Caki2 (cell line): ENCODE measurements around the gene GPR137. TPM values are rescaled to one million over a fixed set of nuclear protein-coding genes. Genes with fewer than 3 reads are reported as not detected.
"Not testable (repeated sequence)": the region's sequence is repeated elsewhere in the genome, so short reads cannot be mapped to it uniquely, and the experiment has no call there.

ENCODE experiments used
- DNase-seq: peaks from one replicate; pipeline ENCODE4 v3.0.0-alpha.2; 2015; ENCODE audit warnings: low read depth
- in situ Hi-C: cut with HindIII; loops from 2 replicates; pipeline ENCODE4 v1.10.0; 2016; ENCODE audit warnings: low sequenced_read_pairs, low pct_unique_long_range_greater_than_20kb, mixed read lengths
- total RNA-seq: library from RNA; depleted of rRNA; stranded (reverse); fragments of >200 nt; shearing (Covaris generic); gene quantifications from 2 replicates; pipeline ENCODE4 v1.2.3, GENCODE V29; 2014; ENCODE audit warnings: low replicate concordance

Gene GPR137
- total RNA-seq, 1 experiment from 2014 or later = 31.9 TPM

- in situ Hi-C loops = not testable (repeated sequence)
Measured at GRCh38 chr11:64307795-64308194, 22.1 kb downstream of the GPR137 start.

GRCh38 chr11:64312947-64313346 is 27.3 kb downstream of the GPR137 start:
- in situ Hi-C loops = no loop called here
- DNase-seq = no peak

More at GRCh38 chr11:64307795-64308194, 22.1 kb downstream of the GPR137 start:
- DNase-seq = not testable (repeated sequence)

GRCh38 chr11:64313491-64314145 is 28.0 kb downstream of the GPR137 start:
- DNase-seq = no peak

GRCh38 chr11:64314146-64314804 is 28.6 kb downstream of the GPR137 start:
- in situ Hi-C loops = no loop called here
- DNase-seq = no peak

More at GRCh38 chr11:64313491-64314145, 28.0 kb downstream of the GPR137 start:
- in situ Hi-C loops = no loop called here

- DNase-seq = no peak
- in situ Hi-C loops = no loop called here
Measured at GRCh38 chr11:64314805-64315561, 29.3 kb downstream of the GPR137 start.

GRCh38 chr11:64315667-64316526 is 30.2 kb downstream of the GPR137 start:
- in situ Hi-C loops, DNase-seq: not testable (repeated sequence)

GRCh38 chr11:64316672-64317324 is 31.1 kb downstream of the GPR137 start:
- in situ Hi-C loops = no loop called here
- no peak for DNase-seq

- DNase-seq = peak; percentile 96
- in situ Hi-C loops = no loop called here
Measured at GRCh38 chr11:64317325-64317960, 31.8 kb downstream of the GPR137 start, which contains the start of gene TRMT112. TRMT112 (minus strand) TSS chr11:64317559; CDS start chr11:64317526, 33 bp downstream.

- peak; percentile 94 for DNase-seq
- in situ Hi-C loops = no loop called here
Measured at GRCh38 chr11:64317961-64318765, 32.5 kb downstream of the GPR137 start, which contains the start of gene PRDX5. PRDX5 (plus strand) TSS chr11:64318121; CDS start chr11:64318216, 95 bp downstream.

- in situ Hi-C loops = no loop called here
- no peak for DNase-seq
Measured at GRCh38 chr11:64318766-64319761, 33.4 kb downstream of the GPR137 start.

GRCh38 chr11:64320556-64320955 is 34.9 kb downstream of the GPR137 start:
- DNase-seq = no peak
- in situ Hi-C loops = no loop called here

- in situ Hi-C loops = no loop called here
- no peak for DNase-seq
Measured at GRCh38 chr11:64321026-64321425, 35.4 kb downstream of the GPR137 start.

- in situ Hi-C loops = no loop called here
- DNase-seq = no peak
Measured at GRCh38 chr11:64321533-64321932, 35.9 kb downstream of the GPR137 start.

- DNase-seq = no peak
- in situ Hi-C loops = no loop called here
Measured at GRCh38 chr11:64322925-64323260, 37.2 kb downstream of the GPR137 start.

GRCh38 chr11:64323373-64323772 is 37.7 kb downstream of the GPR137 start:
- DNase-seq = no peak
- in situ Hi-C loops = no loop called here
